ENCODE data around the gene NCAM2. TPM values are rescaled to one million over a fixed set of nuclear protein-coding genes. Genes with fewer than 3 reads are reported as not detected.

NCAM2 gene
- total RNA-seq, 2 donors from 2014 or later, result 5.5 to 7.0 TPM

- intact Hi-C loops (cut with DNase I), result no loop called here
- no peak for DNase-seq (ENCODE audit: low spot score)
These were observed 469.8 kb downstream of the NCAM2 start for GRCh38 chr21:21468003-21468402.

- intact Hi-C loops (cut with DNase I), result no loop called here
- no peak for DNase-seq (ENCODE audit: low spot score)
These were observed 483.0 kb downstream of the NCAM2 start for GRCh38 chr21:21481239-21481638.

DNA sequence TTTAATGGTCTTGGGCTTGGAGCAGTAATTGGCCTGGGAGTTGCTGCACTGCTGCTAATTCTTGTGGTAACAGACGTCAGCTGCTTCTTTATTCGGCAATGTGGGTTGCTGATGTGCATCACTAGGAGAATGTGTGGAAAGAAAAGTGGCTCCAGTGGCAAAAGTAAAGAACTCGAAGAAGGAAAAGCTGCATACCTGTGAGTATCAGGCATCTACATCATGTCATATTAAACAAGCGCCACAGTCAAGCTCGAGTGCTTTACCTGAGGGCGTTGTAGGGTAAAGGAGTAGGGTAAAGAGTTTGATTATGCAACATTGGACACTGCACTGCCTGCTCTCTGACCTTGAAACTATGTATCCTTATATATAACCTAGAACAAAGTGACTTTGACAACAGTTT is 510.6 kb downstream of the NCAM2 start:
- DNase-seq (ENCODE audit: low spot score), result no peak
- intact Hi-C loops (cut with DNase I), result no loop called here

DNA sequence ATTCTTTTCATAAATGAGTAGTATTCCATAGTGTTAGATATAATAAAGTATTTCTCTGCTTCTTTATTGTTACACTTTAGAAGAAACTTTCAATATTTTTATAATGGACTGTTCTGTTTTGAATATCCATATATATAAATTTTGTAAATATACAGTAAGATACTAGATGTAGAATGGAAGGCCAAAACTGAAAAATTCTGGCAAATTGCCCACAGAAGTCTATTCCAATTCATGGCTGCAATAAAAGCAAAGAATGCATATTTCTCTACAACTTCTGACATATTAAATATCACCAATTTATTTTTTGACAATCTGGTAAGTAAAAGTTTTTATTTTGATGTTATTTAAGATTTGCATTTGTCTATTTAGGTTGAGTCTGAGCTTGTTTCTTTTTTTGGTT is 532.5 kb downstream of the NCAM2 start:
- intact Hi-C loops (cut with DNase I), result no loop called here
- DNase-seq (ENCODE audit: low spot score), result no peak

DNA sequence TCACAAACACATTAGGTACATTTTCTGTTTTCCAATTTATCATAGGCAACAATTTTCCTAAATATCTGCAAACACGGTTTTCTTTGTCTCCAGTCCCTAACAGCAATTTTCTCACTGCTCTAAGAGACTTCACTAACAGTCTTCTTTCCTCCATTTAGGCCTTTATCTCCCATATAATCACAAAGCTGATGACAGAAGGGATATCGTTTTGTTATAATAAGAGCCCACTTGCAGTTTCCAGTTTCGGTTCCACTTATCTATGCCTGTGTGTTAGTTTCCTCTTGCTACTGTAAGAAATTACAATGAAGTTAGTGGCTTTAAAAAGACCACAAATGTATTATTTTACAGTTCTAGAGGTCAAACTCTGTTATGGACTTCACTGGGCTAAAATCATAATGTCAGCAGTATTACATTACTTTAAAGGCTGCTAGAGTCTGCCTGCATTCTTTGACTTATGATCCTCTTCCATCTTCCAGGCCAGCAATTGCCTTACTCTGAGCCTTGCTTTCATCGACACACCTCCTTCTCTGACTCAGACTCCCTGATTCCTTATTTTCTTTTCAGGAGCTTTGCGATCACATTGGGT is 549.3 kb downstream of the NCAM2 start:
- DNase-seq (ENCODE audit: low spot score), result no peak
- intact Hi-C loops (cut with DNase I), result no loop called here

DNA sequence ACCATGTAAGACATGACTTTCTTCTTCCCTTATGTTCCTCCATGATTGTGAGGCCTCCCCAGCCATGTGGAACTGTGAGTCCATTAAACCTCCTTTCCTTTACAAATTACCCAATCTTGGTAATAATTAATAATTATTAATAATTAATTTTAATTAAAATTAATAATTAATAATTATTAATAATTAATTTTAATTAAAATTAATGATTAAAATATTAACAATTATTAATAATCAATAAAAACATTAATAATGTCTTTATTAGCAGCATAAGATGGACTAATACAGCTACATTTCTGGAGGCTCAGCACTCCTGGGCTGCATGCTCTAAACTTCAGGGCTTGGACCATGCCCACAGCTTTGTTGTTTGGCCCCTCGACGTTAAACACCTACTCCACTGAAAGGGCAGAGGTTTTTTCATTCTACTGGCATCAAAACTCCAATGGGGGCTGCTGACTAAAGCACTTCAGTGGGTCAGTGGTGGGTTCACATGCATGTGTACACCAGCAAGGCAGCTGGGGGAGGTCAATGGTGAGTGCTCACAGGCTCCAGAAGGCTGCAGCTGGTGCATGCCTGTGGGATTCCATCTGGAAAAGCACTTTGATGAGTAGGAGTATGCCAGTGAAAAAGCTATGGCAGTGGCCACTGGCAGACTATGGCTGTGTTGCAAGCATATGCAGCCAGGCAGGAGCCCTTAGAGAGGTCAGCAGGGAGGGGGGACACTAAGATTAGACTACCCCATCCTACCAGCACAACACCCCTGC is 561.3 kb downstream of the NCAM2 start:
- intact Hi-C loops (cut with DNase I), result no loop called here

More for the DNA sequence above, 561.3 kb downstream of the NCAM2 start:
- no peak for DNase-seq (ENCODE audit: low spot score)
